ENCODE measurements around the gene TRAPPC2L.

The TRAPPC2L gene

DNA sequence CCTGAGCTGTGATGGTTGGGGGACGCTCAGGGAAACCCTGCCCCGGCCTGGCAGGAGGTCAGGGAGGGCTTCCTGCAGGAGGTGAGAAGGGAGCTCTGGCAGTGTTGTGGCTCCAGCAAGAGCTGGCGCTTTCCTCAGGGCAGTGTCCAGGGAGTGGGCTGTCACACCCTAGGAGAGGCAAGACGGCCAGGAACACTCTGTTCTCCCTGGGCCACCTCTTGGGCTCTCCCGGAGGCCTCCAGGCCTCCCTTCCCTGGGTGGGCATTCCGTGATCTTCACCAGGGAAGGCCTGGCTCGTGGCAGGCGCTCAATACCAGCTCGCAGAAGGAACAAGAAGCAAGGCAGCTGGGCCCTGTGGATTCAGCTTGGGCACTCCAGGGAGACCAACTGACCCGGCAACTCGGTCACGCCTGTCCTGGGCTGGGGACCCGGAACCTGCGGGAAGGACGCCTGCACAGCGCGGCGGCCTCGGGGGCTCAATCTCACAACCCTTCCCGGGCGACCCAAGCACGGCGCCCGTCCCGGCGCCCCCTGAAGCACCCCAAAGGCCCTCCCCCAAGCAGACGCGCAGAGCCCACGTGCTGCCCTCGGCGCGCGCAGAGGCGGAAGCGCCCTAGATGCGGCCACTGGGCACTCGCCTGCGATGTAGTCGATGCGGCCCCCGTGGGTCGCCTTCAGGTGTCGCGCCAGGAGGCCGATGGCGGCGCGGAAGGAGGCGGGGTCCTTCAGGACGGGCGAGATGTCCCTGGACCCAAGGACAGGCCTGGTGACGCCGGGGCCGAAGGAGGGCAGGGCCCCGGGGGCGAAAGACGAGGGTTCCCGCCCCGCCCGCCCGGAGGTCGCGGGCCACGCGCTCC, 45.8 kb upstream of the TRAPPC2L start:
- TF ChIP-seq, protein P1, sequence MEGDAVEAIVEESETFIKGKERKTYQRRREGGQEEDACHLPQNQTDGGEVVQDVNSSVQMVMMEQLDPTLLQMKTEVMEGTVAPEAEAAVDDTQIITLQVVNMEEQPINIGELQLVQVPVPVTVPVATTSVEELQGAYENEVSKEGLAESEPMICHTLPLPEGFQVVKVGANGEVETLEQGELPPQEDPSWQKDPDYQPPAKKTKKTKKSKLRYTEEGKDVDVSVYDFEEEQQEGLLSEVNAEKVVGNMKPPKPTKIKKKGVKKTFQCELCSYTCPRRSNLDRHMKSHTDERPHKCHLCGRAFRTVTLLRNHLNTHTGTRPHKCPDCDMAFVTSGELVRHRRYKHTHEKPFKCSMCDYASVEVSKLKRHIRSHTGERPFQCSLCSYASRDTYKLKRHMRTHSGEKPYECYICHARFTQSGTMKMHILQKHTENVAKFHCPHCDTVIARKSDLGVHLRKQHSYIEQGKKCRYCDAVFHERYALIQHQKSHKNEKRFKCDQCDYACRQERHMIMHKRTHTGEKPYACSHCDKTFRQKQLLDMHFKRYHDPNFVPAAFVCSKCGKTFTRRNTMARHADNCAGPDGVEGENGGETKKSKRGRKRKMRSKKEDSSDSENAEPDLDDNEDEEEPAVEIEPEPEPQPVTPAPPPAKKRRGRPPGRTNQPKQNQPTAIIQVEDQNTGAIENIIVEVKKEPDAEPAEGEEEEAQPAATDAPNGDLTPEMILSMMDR (IDR thresholded peaks at IDR 0.05) = no peak
- TF ChIP-seq ZFX (IDR thresholded peaks at IDR 0.05; ENCODE audit: borderline replicate concordance) = no peak
- H3K27ac ChIP-seq = peak overlapping the region; percentile 97

DNA sequence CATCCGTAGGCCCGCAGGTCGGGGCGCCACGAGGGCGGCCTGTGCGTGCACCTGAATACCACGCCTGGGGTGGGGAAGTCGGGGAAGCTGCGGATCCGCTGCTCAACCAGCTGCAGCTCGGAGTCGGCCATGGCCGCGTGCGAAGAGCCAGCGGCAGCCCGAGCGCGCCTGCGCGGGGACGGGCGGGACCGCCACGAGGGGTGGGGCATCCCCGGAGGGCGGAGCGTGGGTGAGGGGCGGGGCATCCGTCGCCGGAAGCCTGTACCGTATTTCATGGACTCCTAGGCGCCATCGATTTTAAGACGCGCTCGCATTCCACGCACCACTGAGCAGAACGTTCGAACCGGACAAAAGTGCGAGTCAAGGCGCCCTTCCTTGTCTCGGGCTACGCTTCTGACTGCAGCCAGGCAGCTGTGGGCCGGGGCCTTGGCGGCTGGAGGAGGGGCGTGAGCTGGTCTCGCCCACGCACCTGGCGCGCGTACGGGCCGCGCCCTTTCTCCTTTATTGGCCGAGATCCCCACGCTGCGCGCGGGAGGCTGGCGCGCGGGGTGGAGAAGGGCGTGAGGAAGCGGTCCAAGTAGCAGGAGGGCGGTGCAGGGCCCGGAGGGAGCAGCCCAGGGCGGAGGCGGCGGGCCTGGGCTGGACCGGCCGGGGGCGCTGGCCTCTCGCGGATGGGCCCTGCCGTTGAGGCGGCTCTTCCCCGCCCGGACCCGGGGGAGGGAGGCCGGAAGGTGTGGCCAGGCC, 45.0 kb upstream of the TRAPPC2L start, which contains the start of gene APRT:
Gene APRT (minus strand): TSS at position 160 of the 744 bp plus-strand sequence. CDS start 29 bp downstream, at position 131.
- H3K27ac ChIP-seq = peak within 1 kb of the TSS; percentile 97
- TF ChIP-seq, protein P1 (IDR thresholded peaks at IDR 0.05) = peak; percentile 56
- TF ChIP-seq ZFX (IDR thresholded peaks at IDR 0.05; ENCODE audit: borderline replicate concordance) = no peak

DNA sequence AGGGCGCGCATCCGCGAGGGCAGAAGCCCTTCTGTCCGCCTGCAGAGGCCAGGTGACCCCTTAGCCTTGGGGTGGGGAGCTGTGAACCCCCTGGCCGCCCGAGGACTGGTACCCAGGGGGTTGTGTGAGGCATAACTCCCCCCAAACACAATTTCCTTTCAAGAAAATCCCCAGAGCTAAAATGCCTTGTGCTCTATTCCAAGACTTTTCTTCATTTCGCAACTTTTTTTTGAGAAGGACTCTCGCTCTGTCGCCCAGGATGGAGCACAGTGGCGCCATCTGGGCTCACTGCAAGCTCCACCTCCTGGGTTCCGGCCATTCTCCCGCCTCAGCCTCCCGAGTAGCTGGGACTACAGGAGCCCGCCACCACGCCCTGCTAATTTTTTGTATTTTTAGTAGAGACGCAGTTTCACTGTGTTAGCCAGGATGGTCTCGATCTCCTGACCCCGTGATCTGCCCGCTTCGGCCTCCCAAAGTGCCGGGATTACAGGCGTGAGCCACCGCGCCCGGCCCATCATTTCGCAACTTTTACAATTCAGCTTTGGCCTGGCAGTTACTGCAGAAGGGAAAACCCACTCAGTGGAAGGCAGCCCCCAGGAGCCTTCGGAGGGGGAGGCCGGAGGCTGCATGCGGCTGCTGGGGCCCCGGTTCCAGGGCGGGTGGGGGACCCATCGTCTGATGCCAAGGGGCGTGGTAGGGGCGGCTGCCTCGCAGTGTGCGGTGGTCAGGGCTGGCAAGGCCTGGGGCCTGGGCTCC, 44.2 kb upstream of the TRAPPC2L start:
- peak overlapping the region; percentile 97 for H3K27ac ChIP-seq
- TF ChIP-seq ZFX (IDR thresholded peaks at IDR 0.05; ENCODE audit: borderline replicate concordance) = no peak
- TF ChIP-seq, protein P1 (IDR thresholded peaks at IDR 0.05) = peak; percentile 41

GRCh38 chr16:88813269-88814143, 43.4 kb upstream of the TRAPPC2L start:
- TF ChIP-seq, protein P1 (IDR thresholded peaks at IDR 0.05) = no peak
- no peak for TF ChIP-seq ZFX (IDR thresholded peaks at IDR 0.05; ENCODE audit: borderline replicate concordance)
- H3K27ac ChIP-seq = peak overlapping the region; percentile 97

GRCh38 chr16:88814144-88814502, 42.8 kb upstream of the TRAPPC2L start:
- no peak overlapping the region for H3K27ac ChIP-seq
- TF ChIP-seq, protein P1 (IDR thresholded peaks at IDR 0.05) = no peak
- TF ChIP-seq ZFX (IDR thresholded peaks at IDR 0.05; ENCODE audit: borderline replicate concordance) = no peak

DNA sequence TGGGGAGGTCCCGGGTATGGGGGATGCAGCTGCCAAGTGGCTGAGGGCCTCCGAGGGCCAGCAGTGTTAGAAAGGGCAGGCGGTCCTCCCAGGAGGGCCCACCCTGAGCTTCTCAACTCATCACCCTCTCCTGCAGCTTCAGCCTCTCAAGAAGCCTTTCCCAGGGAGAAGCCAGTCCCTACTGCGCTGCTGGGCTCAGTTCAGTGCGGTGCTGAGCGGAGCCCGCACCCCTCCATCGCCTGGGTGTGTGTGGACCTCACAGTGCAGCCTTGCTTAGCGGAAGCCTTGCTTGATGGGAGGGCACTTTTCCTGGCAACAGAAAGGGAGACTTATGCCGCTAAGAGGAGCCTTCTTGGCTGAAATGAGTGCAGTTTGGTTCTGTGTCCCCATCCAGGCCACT, 41.7 kb upstream of the TRAPPC2L start:
- no peak overlapping the region for H3K27ac ChIP-seq
- TF ChIP-seq, protein P1 (IDR thresholded peaks at IDR 0.05) = no peak
- TF ChIP-seq ZFX (IDR thresholded peaks at IDR 0.05; ENCODE audit: borderline replicate concordance) = no peak

Data from 22Rv1 (cell line).